Right kidney (tissue), 1 donor: Measurements from ENCODE around the gene VAMP3.
A peak's percentile ranks its signal among the peaks of the same experiment; 100 is the strongest.
"Not testable (repeated sequence)": the region's sequence is repeated elsewhere in the genome, so short reads cannot be mapped to it uniquely, and the experiment has no call there.

Source experiments
- DNase-seq: peaks from one replicate; pipeline ENCODE4 v3.0.0-alpha.2; 2016

Gene VAMP3

DNA sequence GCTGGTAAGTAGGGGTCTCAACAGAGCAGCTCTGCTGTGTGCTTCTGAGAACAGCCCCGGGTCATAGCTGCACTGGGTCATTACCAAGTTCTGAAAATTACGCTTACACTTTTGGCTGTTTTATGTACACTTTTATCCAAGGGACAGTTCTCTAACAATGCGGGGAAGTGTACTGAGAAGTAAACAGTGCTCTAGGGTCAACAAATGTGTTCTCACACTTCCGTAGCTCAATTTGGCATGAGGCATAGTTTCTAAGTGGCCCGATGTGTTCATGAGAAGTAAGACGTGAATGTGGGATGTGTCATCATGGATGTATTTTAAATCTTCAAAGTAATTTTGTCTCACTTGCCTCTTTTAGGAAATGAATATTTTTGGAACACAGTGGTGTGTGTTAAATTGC, 10.9 kb upstream of the VAMP3 start:
- no peak for DNase-seq

DNA sequence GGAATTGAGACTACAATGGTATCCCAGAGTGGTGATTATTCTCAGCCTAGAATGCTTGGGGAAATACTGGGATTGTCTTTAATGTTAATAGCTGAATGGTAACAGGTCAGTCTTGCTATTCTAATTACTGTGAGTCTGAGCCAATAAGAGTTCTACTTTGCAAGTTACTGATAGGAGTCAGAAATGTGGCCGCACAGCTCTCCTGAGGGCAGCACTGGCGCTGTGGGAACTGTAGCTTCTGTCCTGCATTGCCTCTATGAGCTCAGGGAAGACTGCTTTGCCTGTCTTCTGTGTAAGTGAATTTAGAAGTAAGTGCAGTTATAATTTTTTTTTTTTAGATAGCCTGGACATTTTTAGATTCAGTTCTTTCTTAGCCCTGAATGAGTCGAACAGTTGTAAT, 10.0 kb upstream of the VAMP3 start:
- DNase-seq = no peak

GRCh38 chr1:7767176-7767575, 3.9 kb upstream of the VAMP3 start:
- DNase-seq = no peak

DNA sequence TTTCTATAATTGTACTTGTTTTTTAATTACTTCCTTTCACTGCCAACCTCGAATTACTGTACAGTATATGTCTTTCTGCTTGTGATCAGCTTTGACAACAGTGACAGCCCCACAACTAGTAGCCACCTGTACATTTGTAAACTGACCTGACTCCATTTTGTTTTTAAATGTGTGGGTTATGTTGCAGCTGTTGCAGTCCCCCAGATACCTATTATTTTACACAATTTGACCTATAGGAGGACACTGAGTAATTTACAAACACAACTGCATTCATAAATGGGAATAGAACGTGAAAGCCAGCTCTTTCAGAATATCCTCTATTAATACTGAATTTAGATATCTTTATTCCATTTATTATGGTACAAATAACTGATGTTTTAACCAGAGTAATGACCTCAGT, 2.5 kb upstream of the VAMP3 start:
- DNase-seq = no peak

DNA sequence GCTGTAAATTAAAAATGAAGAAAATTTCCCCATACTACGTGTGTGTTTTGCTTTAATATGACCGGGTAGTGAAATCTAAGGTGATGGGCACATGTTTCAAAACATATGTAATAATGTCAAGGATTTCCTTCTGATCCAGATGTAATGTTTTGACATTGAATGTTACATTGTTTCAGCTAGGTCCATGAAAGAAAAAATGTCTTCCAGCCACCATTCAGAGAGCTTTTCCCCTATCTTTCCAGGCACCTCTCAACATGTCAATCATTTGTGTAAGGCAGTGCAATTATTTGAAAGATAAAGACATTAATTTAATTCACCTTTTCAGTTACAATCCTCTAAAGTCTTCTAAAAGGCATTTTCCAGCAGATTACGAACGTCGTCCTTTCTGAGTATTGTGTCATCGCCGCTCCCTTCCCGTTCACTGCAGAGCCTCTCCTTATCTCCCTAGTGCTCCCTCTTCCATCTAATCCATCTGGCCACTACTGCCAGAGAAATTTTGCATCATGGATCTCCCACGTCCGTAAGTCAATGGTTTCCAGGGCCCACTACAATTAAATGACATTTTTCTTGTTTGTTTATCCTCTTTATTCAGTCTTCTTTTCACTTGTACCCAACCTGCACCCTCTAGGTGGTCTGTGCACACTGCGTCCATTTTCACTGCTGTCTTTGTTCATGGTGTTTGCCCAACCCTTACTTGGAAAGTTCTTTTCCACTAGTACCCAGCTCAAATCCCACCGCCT, 1.3 kb upstream of the VAMP3 start:
- DNase-seq = no peak

- no peak for DNase-seq
Observed at GRCh38 chr1:7770669-7770996, 463 bp upstream of the VAMP3 start.

GRCh38 chr1:7771823-7772299, 765 bp downstream of the VAMP3 start:
- DNase-seq = no peak

DNA sequence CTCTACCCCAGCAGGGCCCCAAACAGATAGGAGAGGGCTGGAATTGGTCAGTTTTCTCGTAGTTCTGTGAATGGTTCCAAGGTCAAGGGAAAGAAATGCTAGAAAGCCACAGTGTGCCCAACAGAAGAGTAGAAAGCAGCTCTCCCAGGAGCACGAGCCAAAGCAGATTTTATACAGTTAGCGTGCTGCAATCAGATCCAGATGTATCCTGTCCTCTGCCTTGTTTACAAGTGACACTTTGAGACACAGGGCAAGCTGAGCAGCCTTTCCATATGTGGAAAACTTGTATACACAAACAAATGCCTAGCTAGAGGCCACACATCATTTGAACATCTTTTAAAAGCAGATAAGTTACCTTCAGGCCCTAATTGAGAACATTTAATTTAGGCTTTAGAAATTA, 6.5 kb downstream of the VAMP3 start:
- no peak for DNase-seq

DNA sequence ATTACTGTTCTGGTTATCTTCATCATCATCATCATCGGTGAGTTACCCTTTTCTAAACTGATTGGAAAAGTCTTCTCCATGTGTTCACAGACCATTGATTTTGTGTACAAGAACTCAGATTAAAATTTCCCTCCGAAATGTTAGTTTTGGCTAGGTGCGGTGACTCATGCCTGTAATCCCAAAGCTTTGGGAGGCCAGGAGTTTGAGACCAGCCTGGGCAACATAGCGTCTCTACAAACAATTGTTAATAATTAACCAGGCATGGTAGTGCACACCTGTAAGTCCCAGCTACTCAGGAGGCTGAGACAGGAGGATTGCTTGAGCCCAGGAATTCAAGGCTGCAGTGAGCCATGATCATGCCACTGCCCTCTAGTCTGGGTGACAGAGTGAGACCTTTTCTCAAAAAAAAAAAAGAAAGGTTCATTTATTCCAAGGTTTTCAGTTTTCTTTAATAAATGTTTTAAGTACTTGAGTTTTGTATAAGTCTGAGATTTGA, 7.1 kb downstream of the VAMP3 start:
- no peak for DNase-seq

GRCh38 chr1:7780976-7781375, 9.9 kb downstream of the VAMP3 start:
- no peak for DNase-seq

- no peak for DNase-seq
Observed at GRCh38 chr1:7781501-7781900, 10.4 kb downstream of the VAMP3 start.

- DNase-seq = no peak
Observed at GRCh38 chr1:7781923-7782495, 10.9 kb downstream of the VAMP3 start.

GRCh38 chr1:7783178-7783711, 12.1 kb downstream of the VAMP3 start:
- peak; percentile 51 for DNase-seq

DNA sequence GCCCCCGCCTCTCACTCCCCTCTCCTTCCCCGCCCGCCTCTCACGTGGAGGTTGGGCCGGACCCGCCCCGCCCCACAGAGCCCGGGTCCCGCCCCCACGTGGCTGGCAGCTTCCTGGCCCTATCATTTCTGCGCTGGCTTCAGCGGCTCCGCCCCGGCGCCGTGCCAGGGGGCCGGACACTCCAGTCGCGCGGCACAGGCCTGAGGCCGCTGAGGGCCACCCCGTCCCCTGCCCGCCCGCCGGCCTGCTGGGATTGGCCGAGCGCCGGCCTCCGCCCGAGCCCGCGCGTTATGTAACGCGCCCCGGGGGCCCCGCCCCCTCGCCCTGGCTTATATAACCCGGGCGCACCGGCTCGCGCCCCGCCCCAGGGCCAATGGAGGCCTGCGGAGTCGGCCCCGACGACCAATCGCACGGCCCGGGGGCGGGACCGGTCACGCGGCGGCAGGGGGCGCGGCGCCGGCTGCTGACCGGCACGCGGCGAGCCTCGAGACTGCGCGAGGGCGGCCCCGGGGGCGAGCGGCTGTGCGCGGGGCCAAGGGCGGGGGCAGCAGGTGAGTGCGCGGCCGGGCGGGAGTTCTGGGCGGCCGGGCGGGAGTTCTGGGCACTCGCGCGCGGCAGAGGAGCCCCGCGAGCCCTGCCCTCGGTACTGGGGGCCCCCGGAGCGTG, 12.9 kb downstream of the VAMP3 start, which contains the start of gene PER3:
TSS of gene PER3 (plus strand) at position 466 of the 666 bp plus-strand sequence. CDS start 587 bp downstream, outside the sequence.
- DNase-seq = peak; percentile 91

DNA sequence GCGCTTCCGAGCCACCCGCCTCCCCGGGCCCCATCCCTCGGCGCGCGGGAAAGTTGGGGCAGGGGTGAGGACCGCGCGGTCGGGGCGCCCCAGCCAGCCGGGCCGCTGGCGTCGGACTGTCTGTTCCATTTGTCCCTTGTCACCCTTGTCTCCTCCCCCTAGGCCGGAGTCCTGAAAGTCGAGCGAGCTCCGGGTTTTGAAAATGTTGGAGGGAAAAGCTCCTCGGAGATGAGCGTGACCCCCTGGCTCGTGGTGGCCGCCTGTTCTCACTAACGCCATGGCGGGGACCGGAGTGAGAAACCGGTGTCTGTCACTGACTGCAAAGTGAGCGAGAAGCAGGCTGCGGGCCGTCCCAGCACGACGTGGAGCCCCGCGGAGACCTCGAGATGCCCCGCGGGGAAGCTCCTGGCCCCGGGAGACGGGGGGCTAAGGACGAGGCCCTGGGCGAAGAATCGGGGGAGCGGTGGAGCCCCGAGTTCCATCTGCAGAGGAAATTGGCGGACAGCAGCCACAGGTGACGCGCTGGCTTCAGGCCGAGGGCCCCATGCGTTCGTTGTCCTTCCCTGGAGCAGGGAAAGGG, 13.5 kb downstream of the VAMP3 start:
- DNase-seq = peak; percentile 66

GRCh38 chr1:7785108-7785507, 14.0 kb downstream of the VAMP3 start:
- DNase-seq = no peak

DNA sequence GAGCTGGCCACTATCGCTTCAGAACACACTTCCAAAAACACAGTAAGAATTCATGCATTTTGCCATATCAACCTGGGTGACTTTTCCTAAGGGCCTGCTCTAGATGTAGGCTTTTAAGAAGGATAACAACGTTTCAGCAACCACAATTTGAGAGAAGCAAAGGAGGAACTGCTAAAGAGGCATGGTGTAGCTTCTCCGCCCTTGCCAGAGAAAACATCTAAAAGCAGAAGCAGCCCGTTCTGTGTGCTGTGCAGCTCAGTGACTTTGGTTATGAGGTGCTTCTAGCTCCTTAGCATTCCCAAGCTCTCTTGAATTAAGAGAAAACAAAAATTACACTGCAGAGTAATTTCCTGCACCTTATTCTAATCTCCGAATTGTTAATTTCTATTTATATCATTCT, 15.7 kb downstream of the VAMP3 start:
- no peak for DNase-seq

DNA sequence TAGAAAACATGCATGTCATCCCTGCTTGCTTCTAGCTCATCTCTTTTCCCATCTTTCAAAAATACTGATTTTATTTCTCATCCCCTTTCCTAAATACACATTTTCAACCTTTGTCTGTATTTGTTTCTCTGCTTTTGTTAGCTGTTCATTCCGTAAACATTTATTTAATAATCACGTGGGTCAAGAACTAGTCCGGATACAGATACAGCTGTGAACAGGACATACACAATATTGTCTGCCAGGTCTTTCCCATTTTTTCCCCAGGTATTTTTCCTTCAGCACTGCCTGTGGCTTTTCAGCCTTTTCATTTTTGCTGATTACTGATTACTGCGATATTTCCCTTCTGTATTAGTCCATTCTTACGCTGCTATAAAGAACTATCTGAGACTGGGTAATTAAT, 18.7 kb downstream of the VAMP3 start:
- no peak for DNase-seq

GRCh38 chr1:7791027-7791426, 19.9 kb downstream of the VAMP3 start:
- DNase-seq = not testable (repeated sequence)

DNA sequence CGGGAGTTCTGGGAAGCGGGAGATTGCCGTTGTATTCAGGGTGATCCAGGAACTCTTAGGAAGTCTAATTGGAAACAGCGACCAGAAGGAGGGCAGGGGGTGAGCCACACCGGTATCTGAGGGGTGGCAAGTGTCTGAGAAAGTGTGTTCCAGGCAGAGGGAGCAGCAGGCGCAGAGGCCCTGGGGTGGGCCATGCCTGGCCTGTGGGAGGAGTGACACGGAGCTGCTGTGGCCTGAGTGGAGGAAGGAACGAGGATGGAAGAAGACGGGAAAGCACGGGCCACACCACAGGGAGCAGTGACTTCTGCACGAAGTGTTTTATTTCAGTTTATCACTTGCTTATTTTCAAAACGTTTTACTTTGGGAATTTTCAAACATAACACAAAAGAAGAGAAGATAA, 24.3 kb downstream of the VAMP3 start:
- DNase-seq = no peak

- no peak for DNase-seq
Observed at GRCh38 chr1:7805460-7805859, 34.4 kb downstream of the VAMP3 start.

- DNase-seq = no peak
Observed at GRCh38 chr1:7808253-7808844, 37.3 kb downstream of the VAMP3 start.

DNA sequence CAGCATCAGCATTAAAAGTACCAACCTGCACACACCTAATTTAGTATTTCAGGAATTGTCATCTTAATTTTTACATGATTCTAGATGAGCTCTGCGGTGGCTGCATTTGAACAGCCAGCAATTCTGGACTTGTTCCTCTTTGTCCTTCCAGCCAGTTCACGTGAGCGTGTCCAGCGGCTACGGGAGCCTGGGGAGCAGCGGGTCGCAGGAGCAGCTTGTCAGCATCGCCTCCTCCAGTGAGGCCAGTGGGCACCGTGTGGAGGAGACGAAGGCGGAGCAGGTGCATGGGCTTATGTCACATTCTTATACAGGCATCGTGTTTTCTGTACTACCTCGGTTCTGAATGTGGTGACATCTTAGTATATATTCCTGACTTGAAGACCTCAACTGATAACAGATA, 38.6 kb downstream of the VAMP3 start:
- no peak for DNase-seq
